Lower lobe of right lung (tissue), 2 donors: ENCODE data around the gene FUZ. TPM values are rescaled to one million over a fixed set of nuclear protein-coding genes. Genes with fewer than 3 reads are reported as not detected.

Source experiments
- ATAC-seq, 2 donors: fragments of 200-7000 bp; cut with Tn5 transposase; one replicate each; pipeline ENCODE4 v1.9.1; 2020 to 2022; ENCODE audit warnings: mild to moderate bottlenecking in 2 of 2, moderate library complexity in 2 of 2
- DNase-seq: peaks from one replicate; pipeline ENCODE4 v3.0.0-alpha.2; 2020
- H3K27ac ChIP-seq: fragments of 200-600 bp; one replicate; pipeline ENCODE4 v1.8.0; 2022
- H3K27me3 ChIP-seq: fragments of 200-600 bp; one replicate; pipeline ENCODE4 v1.8.0; 2022; ENCODE audit warnings: low read depth
- H3K36me3 ChIP-seq: fragments of 200-600 bp; one replicate; pipeline ENCODE4 v1.8.0; 2022; ENCODE audit warnings: mild to moderate bottlenecking
- H3K4me1 ChIP-seq: fragments of 200-600 bp; one replicate; pipeline ENCODE4 v1.8.0; 2022
- H3K4me3 ChIP-seq: fragments of 200-600 bp; one replicate; pipeline ENCODE4 v1.8.0; 2022; ENCODE audit warnings: mild to moderate bottlenecking
- H3K9me3 ChIP-seq: fragments of 200-600 bp; one replicate; pipeline ENCODE4 v1.8.0; 2022
- intact Hi-C: fragments of 100-400 bp; cut with DNase I; formaldehyde crosslinking; loops from one replicate; pipeline ENCODE4 v1.11.0; 2022
- total RNA-seq: library from RNA; stranded (reverse); fragmentation: NEBNext Ultra II Directional; extraction: Animal tissue kit (Norgen Biotek cat#: 25700); gene quantifications from one replicate; pipeline ENCODE4 v1.2.1, GENCODE V29; 2021
- TF ChIP-seq, protein P1 (sequence below): fragments of 200-600 bp; IDR thresholded peaks from one replicate; pipeline ENCODE4 v1.8.0; 2022; ENCODE audit warnings: antibody characterized with exemption, mild to moderate bottlenecking
- donor health status: DM: no; HTN: yes; CAD: no; lungs with severe emphysema.

FUZ gene
- total RNA-seq, 1 donor from 2014 or later = 24.0 TPM

DNA sequence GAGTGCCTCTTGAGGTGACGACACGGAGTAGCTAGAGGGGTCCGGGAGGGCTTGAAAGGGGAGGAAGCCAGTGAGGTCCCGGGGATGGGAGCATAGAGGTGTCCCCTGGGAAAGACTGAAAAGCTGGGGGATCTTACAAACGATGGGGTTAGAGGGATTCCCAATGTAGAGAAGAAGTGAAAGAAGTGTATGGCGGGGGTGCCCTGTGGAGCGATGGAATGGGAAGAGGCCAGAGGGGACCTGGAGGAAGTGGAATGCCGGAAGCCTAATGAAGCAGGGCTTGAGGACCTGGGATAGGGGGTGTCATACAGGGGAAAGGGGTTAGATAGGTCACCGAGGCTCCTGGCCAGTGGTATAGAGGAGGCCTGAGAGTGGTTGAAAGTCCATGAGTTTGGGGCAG is 45.7 kb downstream of the FUZ start:
- peak overlapping the region; percentile 83 for H3K27ac ChIP-seq
- intact Hi-C loops = no loop called here
- no peak for DNase-seq

DNA sequence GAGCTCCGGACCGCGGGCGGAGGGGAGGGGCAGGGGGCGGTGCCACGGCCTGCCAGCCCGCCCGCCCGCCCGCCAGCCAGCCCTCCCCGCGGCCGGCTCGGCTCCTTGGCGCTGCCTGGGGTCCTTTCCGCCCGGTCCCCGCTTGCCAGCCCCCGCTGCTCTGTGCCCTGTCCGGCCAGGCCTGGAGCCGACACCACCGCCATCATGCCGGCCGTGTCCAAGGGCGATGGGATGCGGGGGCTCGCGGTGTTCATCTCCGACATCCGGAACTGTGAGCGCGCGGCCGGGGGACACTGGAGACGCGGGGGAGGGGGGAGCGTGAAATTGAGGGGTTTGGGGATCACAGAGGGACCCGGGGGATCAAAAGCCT is 46.2 kb downstream of the FUZ start, which contains the start of gene AP2A1:
Gene AP2A1 (plus strand): TSS at position 72 of the 370 bp plus-strand sequence. CDS start 133 bp downstream, at position 205.
- no peaks in the 10 kb centered on the region for H3K9me3 ChIP-seq
- H3K4me1 ChIP-seq = peaks cover 27% of the 10 kb centered on the region
- DNase-seq = no peak
- H3K27ac ChIP-seq = peak within 1 kb of the TSS; percentile 88
- no peak for ATAC-seq
- H3K36me3 ChIP-seq = peaks cover 19% of the 10 kb centered on the region
- H3K4me3 ChIP-seq = peak within 1 kb of the TSS; percentile 76
- H3K27me3 ChIP-seq = no peaks in the 10 kb centered on the region
- intact Hi-C loops = no loop called here
- TF ChIP-seq, protein P1, sequence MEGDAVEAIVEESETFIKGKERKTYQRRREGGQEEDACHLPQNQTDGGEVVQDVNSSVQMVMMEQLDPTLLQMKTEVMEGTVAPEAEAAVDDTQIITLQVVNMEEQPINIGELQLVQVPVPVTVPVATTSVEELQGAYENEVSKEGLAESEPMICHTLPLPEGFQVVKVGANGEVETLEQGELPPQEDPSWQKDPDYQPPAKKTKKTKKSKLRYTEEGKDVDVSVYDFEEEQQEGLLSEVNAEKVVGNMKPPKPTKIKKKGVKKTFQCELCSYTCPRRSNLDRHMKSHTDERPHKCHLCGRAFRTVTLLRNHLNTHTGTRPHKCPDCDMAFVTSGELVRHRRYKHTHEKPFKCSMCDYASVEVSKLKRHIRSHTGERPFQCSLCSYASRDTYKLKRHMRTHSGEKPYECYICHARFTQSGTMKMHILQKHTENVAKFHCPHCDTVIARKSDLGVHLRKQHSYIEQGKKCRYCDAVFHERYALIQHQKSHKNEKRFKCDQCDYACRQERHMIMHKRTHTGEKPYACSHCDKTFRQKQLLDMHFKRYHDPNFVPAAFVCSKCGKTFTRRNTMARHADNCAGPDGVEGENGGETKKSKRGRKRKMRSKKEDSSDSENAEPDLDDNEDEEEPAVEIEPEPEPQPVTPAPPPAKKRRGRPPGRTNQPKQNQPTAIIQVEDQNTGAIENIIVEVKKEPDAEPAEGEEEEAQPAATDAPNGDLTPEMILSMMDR = no peak

More for the DNA sequence above, 45.7 kb downstream of the FUZ start:
- no peak for ATAC-seq
- H3K4me1 ChIP-seq = peaks cover 27% of the 10 kb centered on the region
- peaks cover 20% of the 10 kb centered on the region for H3K36me3 ChIP-seq
- TF ChIP-seq, protein P1 = no peak
- no peaks in the 10 kb centered on the region for H3K9me3 ChIP-seq
- H3K27me3 ChIP-seq = no peaks in the 10 kb centered on the region
- peak overlapping the region; percentile 76 for H3K4me3 ChIP-seq

DNA sequence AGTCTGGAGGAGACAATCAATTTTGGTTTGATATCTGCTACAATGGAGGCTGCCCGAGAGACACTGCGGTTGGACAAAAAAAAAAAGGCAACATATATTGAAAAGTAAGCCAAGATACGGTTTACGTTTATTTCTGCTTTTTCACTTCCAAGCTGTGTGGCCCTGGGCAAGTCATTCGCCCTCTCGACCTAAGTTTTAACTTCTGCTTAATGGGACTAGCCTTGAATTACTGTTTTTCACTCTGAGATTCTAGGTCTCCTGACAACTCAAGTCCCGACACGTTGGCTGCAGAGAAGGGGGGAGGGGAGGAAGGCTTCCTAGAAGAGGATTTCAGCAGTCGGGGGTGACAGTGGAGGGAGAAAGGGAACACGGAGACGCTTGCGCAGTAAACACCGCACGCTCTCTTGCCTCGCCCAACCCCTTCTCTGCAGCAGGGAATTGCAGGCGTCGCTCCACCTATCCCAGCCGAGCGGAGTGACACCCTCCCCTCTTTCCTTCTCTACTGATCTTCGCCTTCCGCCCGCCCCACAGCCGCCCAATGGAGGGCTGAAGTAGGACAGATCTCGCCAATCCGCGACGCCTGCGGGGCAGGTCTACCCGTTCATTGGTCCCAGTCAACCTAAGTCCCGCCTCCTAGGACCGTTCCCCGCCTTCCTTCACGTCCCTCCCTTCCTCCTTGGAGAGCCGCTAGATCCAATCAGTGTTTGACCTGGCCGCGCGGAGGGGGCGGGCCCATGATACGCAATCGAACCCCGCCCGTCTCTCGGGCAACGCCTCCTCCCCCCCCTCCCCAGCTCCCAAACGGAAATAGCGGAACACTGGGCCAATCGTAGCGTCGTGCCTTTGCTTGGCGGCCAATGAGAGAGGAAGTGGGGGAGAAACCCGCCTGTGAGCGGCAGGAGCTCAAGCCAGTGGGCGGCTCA is 46.8 kb downstream of the FUZ start:
- TF ChIP-seq, protein P1 = no peak
- no peaks in the 10 kb centered on the region for H3K27me3 ChIP-seq
- H3K27ac ChIP-seq = peak overlapping the region; percentile 88
- peak overlapping the region; percentile 76 for H3K4me3 ChIP-seq
- DNase-seq (peak; percentile 99), ATAC-seq (peak; percentile 94 to 97)
- intact Hi-C loops = no loop called here
- H3K9me3 ChIP-seq = no peaks in the 10 kb centered on the region
- peaks cover 27% of the 10 kb centered on the region for H3K4me1 ChIP-seq
- peaks cover 13% of the 10 kb centered on the region for H3K36me3 ChIP-seq

DNA sequence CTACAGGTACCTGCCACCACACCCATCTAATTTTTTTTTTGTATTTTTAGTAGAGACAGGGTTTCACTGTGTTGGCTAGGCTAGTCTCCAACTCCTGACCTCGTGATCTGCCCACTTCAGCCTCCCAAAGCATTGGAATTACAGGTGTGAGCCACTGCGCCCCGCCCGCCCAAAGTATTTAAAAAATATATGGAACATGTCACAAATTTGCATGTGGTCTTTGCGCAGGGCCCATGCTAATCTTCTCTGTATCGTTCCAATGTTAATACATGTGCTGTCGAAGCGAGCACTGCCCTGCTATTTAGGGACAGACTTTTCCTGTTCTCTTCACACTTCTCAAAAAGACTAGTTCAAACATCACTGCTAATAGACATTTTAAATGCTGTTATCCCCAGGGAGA is 48.8 kb downstream of the FUZ start:
- Histone ChIP-seq H3K4me1 (peaks cover 27% of the 10 kb centered on the region), H3K9me3 (no peaks in the 10 kb centered on the region), H3K27ac (no peak overlapping the region), H3K27me3 (no peaks in the 10 kb centered on the region), H3K36me3 (peaks cover 2% of the 10 kb centered on the region), H3K4me3 (no peak overlapping the region)
- no peak for ATAC-seq
- TF ChIP-seq, protein P1 = no peak
- intact Hi-C loops = no loop called here
- DNase-seq = no peak

DNA sequence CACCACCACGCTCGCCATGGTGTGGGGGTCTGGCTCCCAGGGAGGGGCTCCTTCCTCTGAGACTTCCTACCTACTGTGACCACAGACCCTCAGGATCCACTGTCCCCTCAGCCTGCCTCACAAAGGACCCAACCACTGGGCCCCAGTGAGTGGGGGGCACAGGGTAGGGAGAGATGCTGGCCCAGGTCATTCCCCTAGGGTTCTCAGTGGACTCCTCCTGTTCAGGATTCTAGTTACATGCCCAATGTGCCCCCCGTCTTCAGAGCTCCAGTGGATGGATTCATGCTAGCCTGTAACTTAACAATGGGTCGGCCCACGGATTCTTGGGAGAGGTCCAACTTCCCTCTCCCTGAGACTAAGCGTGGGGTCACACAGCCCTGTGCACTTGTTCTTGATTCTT is 49.9 kb downstream of the FUZ start, which contains the start of gene TSKS:
Gene TSKS (minus strand): TSS at position 77 of the 400 bp plus-strand sequence. CDS start 59 bp downstream, at position 18.
- H3K27ac ChIP-seq = peak within 1 kb of the TSS; percentile 59
- no peaks in the 10 kb centered on the region for H3K27me3 ChIP-seq
- H3K36me3 ChIP-seq = no peaks in the 10 kb centered on the region
- ATAC-seq = no peak
- TF ChIP-seq, protein P1 = no peak
- H3K9me3 ChIP-seq = no peaks in the 10 kb centered on the region
- no peak for DNase-seq
- H3K4me3 ChIP-seq = no peak within 1 kb of the TSS
- intact Hi-C loops = no loop called here
- peaks cover 18% of the 10 kb centered on the region for H3K4me1 ChIP-seq
